Keratinocyte (primary cell): ENCODE measurements around the gene VIPR2. TPM values are rescaled to one million over a fixed set of nuclear protein-coding genes. Genes with fewer than 3 reads are reported as not detected.

Experiments
- DNase-seq: peaks from one replicate; pipeline ENCODE4 v3.0.0-alpha.2; 2011; ENCODE audit warnings: low read depth, missing footprints, low spot score
- FAIRE-seq: peaks from 2 replicates; lab custom pipeline; 2011; peaks lifted over from hg19 to GRCh38; lab: Jason Lieb, UNC
- H2AFZ ChIP-seq: 2 replicates; pipeline ENCODE4 v1.6.0; 2012; ENCODE audit warnings: low read length, control low read depth, inconsistent platforms; ENCODE audit not compliant: control insufficient read depth
- H3K27ac ChIP-seq: 2 replicates; pipeline ENCODE4 v1.5.1; 2011; ENCODE audit warnings: low read length; ENCODE audit not compliant: control insufficient read depth, insufficient read depth
- H3K27me3 ChIP-seq: 3 replicates; pipeline ENCODE4 v1.6.0; 2011; ENCODE audit warnings: low read length; ENCODE audit not compliant: control insufficient read depth, insufficient read depth; ENCODE audit errors: extremely low read depth
- H3K36me3 ChIP-seq, 2 experiments: 2 replicates in 1 of 2; 3 replicates in 1 of 2; pipeline ENCODE4 v1.5.1; 2011; ENCODE audit warnings: low read length in 2 of 2, mild to moderate bottlenecking in 1 of 2; ENCODE audit not compliant: control insufficient read depth in 2 of 2, insufficient read depth in 2 of 2; ENCODE audit errors: extremely low read depth in 1 of 2
- H3K4me1 ChIP-seq: 3 replicates; pipeline ENCODE4 v1.5.1; 2011; ENCODE audit warnings: low read length; ENCODE audit not compliant: control insufficient read depth, insufficient read depth; ENCODE audit errors: extremely low read depth
- H3K4me2 ChIP-seq: 3 replicates; pipeline ENCODE4 v1.6.0; 2011; ENCODE audit warnings: low read depth, low read length; ENCODE audit not compliant: control insufficient read depth, insufficient read depth; ENCODE audit errors: extremely low read depth
- H3K4me3 ChIP-seq, 3 experiments: fragments of 200-600 bp in 1 of 3; sonication (generic) in 1 of 3; 2 replicates in 2 of 3; 3 replicates in 1 of 3; pipeline ENCODE4 v1.5.1; 2011 to 2016; ENCODE audit warnings: low read length in 3 of 3, mild to moderate bottlenecking in 3 of 3, control low read depth in 2 of 3, inconsistent platforms in 1 of 3, low read depth in 1 of 3, mixed read lengths in 1 of 3, mixed run types in 1 of 3, moderate library complexity in 1 of 3; ENCODE audit not compliant: control insufficient read depth in 2 of 3, insufficient read depth in 2 of 3; ENCODE audit errors: extremely low read depth in 1 of 3
- H3K79me2 ChIP-seq: 2 replicates; pipeline ENCODE4 v1.6.0; 2012; ENCODE audit warnings: low read length; ENCODE audit not compliant: control insufficient read depth, insufficient read depth
- H3K9ac ChIP-seq: 3 replicates; pipeline ENCODE4 v1.6.0; 2011; ENCODE audit warnings: low read length; ENCODE audit not compliant: control insufficient read depth, insufficient read depth; ENCODE audit errors: extremely low read depth
- H3K9me1 ChIP-seq: 3 replicates; pipeline ENCODE4 v1.6.0; 2011; ENCODE audit warnings: low read length; ENCODE audit not compliant: control insufficient read depth, insufficient read depth; ENCODE audit errors: extremely low read depth
- H3K9me3 ChIP-seq: 2 replicates; pipeline ENCODE4 v1.5.1; 2012; ENCODE audit warnings: low read depth, low read length; ENCODE audit not compliant: control insufficient read depth
- H4K20me1 ChIP-seq: 3 replicates; pipeline ENCODE4 v1.6.0; 2011; ENCODE audit warnings: low read length; ENCODE audit not compliant: control insufficient read depth, insufficient read depth; ENCODE audit errors: extremely low read depth
- CTCF ChIP-seq, 3 experiments: IDR thresholded peaks in 1 of 3; conservative IDR thresholded peaks in 1 of 3; optimal IDR thresholded peaks in 1 of 3; 2 replicates in 2 of 3; 3 replicates in 1 of 3; pipeline versions ENCODE3 to v1.5.1; 2011; ENCODE audit warnings: low read length in 3 of 3, mild to moderate bottlenecking in 3 of 3, moderate library complexity in 2 of 3, control low read depth in 1 of 3, inconsistent platforms in 1 of 3; ENCODE audit not compliant: insufficient read depth in 2 of 3; ENCODE audit errors: extremely low read depth in 1 of 3
- EZH2 ChIP-seq: IDR thresholded peaks from one replicate; pipeline ENCODE4 v1.6.1; 2012; ENCODE audit warnings: inconsistent platforms, mild to moderate bottlenecking, low read length, moderate library complexity
- dilution Hi-C: fragments of 300-500 bp; cut with MboI; formaldehyde crosslinking; loops from one replicate; pipeline ENCODE4 v1.7.0; 2020; ENCODE audit warnings: low sequenced_read_pairs; ENCODE audit not compliant: extremely low pct_ligation_motif_present
- polyA plus RNA-seq, 5 experiments: library from polyadenylated mRNA; depleted of rRNA in 3 of 5; stranded (reverse) in 3 of 5; stranded (forward) in 1 of 5; unstranded in 1 of 5; fragments of >200 nt; gene quantifications; 1 replicate in 1 of 5; 2 replicates in 3 of 5; 3 replicates in 1 of 5; pipeline versions ENCODE4 v1.2.1 to v1.2.3, GENCODE V29; 2011 to 2012; ENCODE audit warnings: missing spikeins in 2 of 5, low read depth in 1 of 5, low replicate concordance in 1 of 5

The VIPR2 gene
- polyA plus RNA-seq, 1 donor (not counting 4 experiments of a cell fraction or from before 2014, with no cell fraction given), result not detected

- Histone ChIP-seq H3K9me3 (peaks cover 3% of the 10 kb centered on the region), H3K4me2 (no peak overlapping the region), H4K20me1 (no peaks in the 10 kb centered on the region), H3K9me1 (no peaks in the 10 kb centered on the region), H3K36me3 (no peaks in the 10 kb centered on the region), H3K27me3 (peaks cover 3% of the 10 kb centered on the region), H3K27ac (no peak overlapping the region), H2AFZ (no peak overlapping the region), H3K4me1 (no peaks in the 10 kb centered on the region), H3K9ac (no peak overlapping the region), H3K79me2 (no peaks in the 10 kb centered on the region), H3K4me3 (no peak overlapping the region)
- dilution Hi-C loops, result no loop called here
- DNase-seq (no peak), FAIRE-seq (no peak)
- TF ChIP-seq CTCF (optimal IDR thresholded peaks at IDR 0.05 in 1 of 3, IDR thresholded peaks at IDR 0.05 in 1 of 3, conservative IDR thresholded peaks at IDR 0.05 in 1 of 3; ENCODE audit: extremely low read depth in 1 of 3, insufficient read depth in 2 of 3, low read length in 3 of 3) (no peak), EZH2 (no peak)
Observed at GRCh38 chr7:159118623-159119022, 26.0 kb downstream of the VIPR2 start.

- no peak for DNase-seq
- no peak overlapping the region for H3K9ac ChIP-seq
- no peaks in the 10 kb centered on the region for H3K9me1 ChIP-seq
- H2AFZ ChIP-seq, result no peak overlapping the region
- H3K27ac ChIP-seq, result no peak overlapping the region
- no peak for TF ChIP-seq EZH2
- no peak for TF ChIP-seq CTCF (optimal IDR thresholded peaks at IDR 0.05 in 1 of 3, IDR thresholded peaks at IDR 0.05 in 1 of 3, conservative IDR thresholded peaks at IDR 0.05 in 1 of 3; ENCODE audit: extremely low read depth in 1 of 3, insufficient read depth in 2 of 3, low read length in 3 of 3)
- H3K4me2 ChIP-seq, result no peak overlapping the region
- H3K27me3 ChIP-seq, result peaks cover 3% of the 10 kb centered on the region
- no peaks in the 10 kb centered on the region for H3K36me3 ChIP-seq
- no peak overlapping the region for H3K4me3 ChIP-seq
- no peak for FAIRE-seq
- dilution Hi-C loops, result no loop called here
- H3K9me3 ChIP-seq, result peaks cover 3% of the 10 kb centered on the region
- H4K20me1 ChIP-seq, result no peaks in the 10 kb centered on the region
- no peaks in the 10 kb centered on the region for H3K4me1 ChIP-seq
- no peaks in the 10 kb centered on the region for H3K79me2 ChIP-seq
Observed at GRCh38 chr7:159118197-159118595, 26.5 kb downstream of the VIPR2 start.
